Loucy (cell line): ENCODE results near the gene ALMS1.

Experiments
- H2AFZ ChIP-seq: fragments of 200-600 bp; sonication (generic); 2 replicates; pipeline ENCODE4 v1.6.0; 2016; ENCODE audit warnings: antibody characterized with exemption, mild to moderate bottlenecking, low read length, moderate library complexity
- H3F3A ChIP-seq: fragments of 200-600 bp; 2 replicates; pipeline ENCODE4 v1.6.0; 2016; ENCODE audit warnings: antibody characterized with exemption, low read depth, mild to moderate bottlenecking
- H3K27me3 ChIP-seq: fragments of 200-600 bp; sonication (generic); 2 replicates; pipeline ENCODE4 v1.6.1; 2014; ENCODE audit warnings: low read length, mild to moderate bottlenecking; ENCODE audit not compliant: insufficient read depth, poor library complexity, severe bottlenecking
- H3K36me3 ChIP-seq: fragments of 200-600 bp; sonication (generic); 2 replicates; pipeline ENCODE4 v1.6.1; 2016; ENCODE audit warnings: low read length; ENCODE audit not compliant: insufficient read depth
- H3K4me1 ChIP-seq: fragments of 200-600 bp; sonication (generic); 2 replicates; pipeline ENCODE4 v1.5.1; 2014; ENCODE audit warnings: low read length, mild to moderate bottlenecking; ENCODE audit not compliant: insufficient read depth, poor library complexity, severe bottlenecking
- H3K4me2 ChIP-seq: fragments of 200-600 bp; sonication (generic); 2 replicates; pipeline ENCODE4 v1.6.0; 2014; ENCODE audit warnings: antibody characterized with exemption, low read length, low read depth, mild to moderate bottlenecking; ENCODE audit not compliant: poor library complexity, severe bottlenecking
- H3K4me3 ChIP-seq: fragments of 200-600 bp; sonication (generic); 2 replicates; pipeline ENCODE4 v1.5.1; 2014; ENCODE audit warnings: low read length, mild to moderate bottlenecking, mixed read lengths; ENCODE audit not compliant: poor library complexity, severe bottlenecking
- H3K79me2 ChIP-seq: fragments of 200-600 bp; sonication (generic); 2 replicates; pipeline ENCODE4 v1.6.1; 2014; ENCODE audit warnings: low read length; ENCODE audit not compliant: insufficient read depth
- H3K9ac ChIP-seq: fragments of 200-600 bp; sonication (generic); 2 replicates; pipeline ENCODE4 v1.6.0; 2014; ENCODE audit warnings: mild to moderate bottlenecking, low read depth, low read length, moderate library complexity; ENCODE audit not compliant: poor library complexity, severe bottlenecking
- H3K9me2 ChIP-seq: fragments of 200-600 bp; sonication (generic); replicated peaks from 2 replicates; pipeline ENCODE4 v1.6.1; 2016; ENCODE audit warnings: low read depth, low read length, mixed read lengths
- H3K9me3 ChIP-seq: fragments of 200-600 bp; sonication (generic); 2 replicates; pipeline ENCODE4 v1.6.1; 2014; ENCODE audit warnings: mild to moderate bottlenecking, antibody characterized with exemption, low read length, low read depth; ENCODE audit not compliant: insufficient read depth
- H4K20me1 ChIP-seq: fragments of 200-600 bp; sonication (generic); 2 replicates; pipeline ENCODE4 v1.6.0; 2014; ENCODE audit warnings: antibody characterized with exemption, low read length, mild to moderate bottlenecking; ENCODE audit not compliant: insufficient read depth, poor library complexity, severe bottlenecking
- EZH2phosphoT487 ChIP-seq: fragments of 200-600 bp; IDR thresholded peaks from 2 replicates; pipeline ENCODE4 v1.6.1; 2018; ENCODE audit warnings: antibody characterized with exemption, mild to moderate bottlenecking, moderate library complexity, borderline replicate concordance
- TF ChIP-seq, protein P1 (sequence below): fragments of 200-600 bp; sonication (generic); conservative IDR thresholded peaks from 2 replicates; pipeline ENCODE4 v1.5.1; 2014; ENCODE audit warnings: mild to moderate bottlenecking, antibody characterized with exemption, low read length

The ALMS1 gene

DNA sequence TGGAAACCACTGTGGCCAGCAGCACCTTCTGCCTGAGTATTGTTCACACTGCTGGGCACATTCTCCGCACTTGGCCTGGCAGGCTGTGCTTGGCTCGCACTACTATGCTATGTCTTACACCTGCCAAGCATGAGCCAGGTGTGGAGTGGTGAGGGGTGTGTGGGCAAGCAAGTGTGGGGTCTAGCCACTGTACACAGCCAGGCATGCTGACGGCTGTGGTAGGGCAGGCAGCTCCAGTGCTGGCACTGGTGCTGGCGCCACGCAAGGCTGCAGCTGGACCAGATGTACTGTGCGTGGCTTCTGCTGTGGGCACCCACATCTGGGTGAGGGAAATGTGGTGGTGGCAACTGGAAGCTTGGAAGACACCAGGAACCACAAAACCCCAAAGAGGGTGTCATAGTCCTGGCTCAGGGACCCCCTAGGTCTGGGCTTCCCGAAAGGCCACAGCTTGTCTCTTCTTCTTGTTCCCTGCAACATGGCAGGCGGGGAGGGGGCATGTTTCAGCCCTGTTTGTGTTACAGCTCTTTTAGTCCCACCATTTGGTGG lies 101.5 kb downstream of the ALMS1 start:
- Histone ChIP-seq H3K36me3 (peaks cover 42% of the 10 kb centered on the region; the same call in 1 of the 2 replicates), H3K27me3 (no peaks in the 10 kb centered on the region), H3K9me2 (no peaks in the 10 kb centered on the region), H3K4me1 (peaks cover 6% of the 10 kb centered on the region), H3K9me3 (peaks cover 7% of the 10 kb centered on the region; the same call in 1 of the 2 replicates), H4K20me1 (no peaks in the 10 kb centered on the region), H3F3A (no peaks in the 10 kb centered on the region), H3K9ac (no peak overlapping the region), H3K79me2 (no peaks in the 10 kb centered on the region), H3K4me3 (no peak overlapping the region), H3K4me2 (no peak overlapping the region), H2AFZ (no peak overlapping the region)
- no peak for TF ChIP-seq EZH2phosphoT487
- TF ChIP-seq, protein P1, sequence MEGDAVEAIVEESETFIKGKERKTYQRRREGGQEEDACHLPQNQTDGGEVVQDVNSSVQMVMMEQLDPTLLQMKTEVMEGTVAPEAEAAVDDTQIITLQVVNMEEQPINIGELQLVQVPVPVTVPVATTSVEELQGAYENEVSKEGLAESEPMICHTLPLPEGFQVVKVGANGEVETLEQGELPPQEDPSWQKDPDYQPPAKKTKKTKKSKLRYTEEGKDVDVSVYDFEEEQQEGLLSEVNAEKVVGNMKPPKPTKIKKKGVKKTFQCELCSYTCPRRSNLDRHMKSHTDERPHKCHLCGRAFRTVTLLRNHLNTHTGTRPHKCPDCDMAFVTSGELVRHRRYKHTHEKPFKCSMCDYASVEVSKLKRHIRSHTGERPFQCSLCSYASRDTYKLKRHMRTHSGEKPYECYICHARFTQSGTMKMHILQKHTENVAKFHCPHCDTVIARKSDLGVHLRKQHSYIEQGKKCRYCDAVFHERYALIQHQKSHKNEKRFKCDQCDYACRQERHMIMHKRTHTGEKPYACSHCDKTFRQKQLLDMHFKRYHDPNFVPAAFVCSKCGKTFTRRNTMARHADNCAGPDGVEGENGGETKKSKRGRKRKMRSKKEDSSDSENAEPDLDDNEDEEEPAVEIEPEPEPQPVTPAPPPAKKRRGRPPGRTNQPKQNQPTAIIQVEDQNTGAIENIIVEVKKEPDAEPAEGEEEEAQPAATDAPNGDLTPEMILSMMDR: no peak

DNA sequence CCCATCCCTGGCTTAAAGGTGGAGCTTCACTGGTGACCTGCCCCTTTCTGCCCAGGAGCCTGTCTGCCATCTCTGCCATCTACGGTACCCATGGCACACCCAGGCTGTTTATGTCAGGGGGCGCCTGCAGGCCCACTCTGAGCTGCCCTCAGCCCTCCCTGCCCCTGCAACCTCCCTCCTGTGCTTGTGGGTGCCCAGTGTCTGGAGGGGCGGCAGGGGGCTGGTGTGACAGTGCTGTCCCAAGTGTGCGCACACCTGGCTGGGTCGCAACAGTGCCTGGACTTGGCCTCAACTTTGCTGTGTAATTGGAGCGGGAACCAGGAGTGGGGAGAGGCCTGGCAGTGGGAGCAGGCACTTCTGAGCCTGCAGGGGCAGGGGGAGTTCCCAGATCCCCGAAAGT lies 102.4 kb downstream of the ALMS1 start:
- Histone ChIP-seq H3K27me3 (no peaks in the 10 kb centered on the region), H4K20me1 (no peaks in the 10 kb centered on the region), H3F3A (no peaks in the 10 kb centered on the region), H3K4me3 (no peak overlapping the region), H3K4me2 (no peak overlapping the region), H2AFZ (no peak overlapping the region), H3K9ac (no peak overlapping the region), H3K36me3 (peaks cover 43% of the 10 kb centered on the region; the same call in 1 of the 2 replicates), H3K4me1 (peaks cover 6% of the 10 kb centered on the region), H3K9me2 (no peaks in the 10 kb centered on the region), H3K9me3 (peaks cover 7% of the 10 kb centered on the region; the same call in 1 of the 2 replicates), H3K79me2 (no peaks in the 10 kb centered on the region)
- no peak for TF ChIP-seq EZH2phosphoT487
- TF ChIP-seq, protein P1: no peak

DNA sequence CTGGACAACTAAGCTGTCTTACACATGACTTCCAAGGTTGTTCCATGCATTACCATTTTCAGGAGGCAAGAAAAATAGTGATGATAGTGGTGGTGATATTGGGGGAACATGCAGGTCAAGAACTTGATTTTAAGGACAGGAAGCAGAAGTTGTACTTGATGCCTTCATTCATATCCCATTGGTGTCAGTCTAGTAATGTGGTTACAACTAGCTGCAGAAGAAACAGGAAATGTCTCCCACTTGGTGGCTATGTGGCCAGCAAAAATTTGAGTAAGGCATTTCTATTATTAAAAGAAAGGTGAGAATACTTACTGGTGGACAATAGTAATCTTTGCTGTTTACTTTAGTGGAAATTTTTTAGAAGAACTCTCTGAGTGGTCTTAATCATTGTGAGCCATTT lies 103.4 kb downstream of the ALMS1 start:
- no peaks in the 10 kb centered on the region for H3K27me3 ChIP-seq
- H4K20me1 ChIP-seq: no peaks in the 10 kb centered on the region
- H3K9ac ChIP-seq: no peak overlapping the region
- H2AFZ ChIP-seq: no peak overlapping the region
- H3K9me2 ChIP-seq: no peaks in the 10 kb centered on the region
- H3F3A ChIP-seq: no peaks in the 10 kb centered on the region
- peaks cover 7% of the 10 kb centered on the region; the same call in 1 of the 2 replicates for H3K9me3 ChIP-seq
- H3K79me2 ChIP-seq: no peaks in the 10 kb centered on the region
- H3K4me3 ChIP-seq: no peak overlapping the region
- peaks cover 43% of the 10 kb centered on the region; the same call in 1 of the 2 replicates for H3K36me3 ChIP-seq
- H3K4me2 ChIP-seq: peak overlapping the region; percentile 17
- peaks cover 6% of the 10 kb centered on the region for H3K4me1 ChIP-seq
- TF ChIP-seq, protein P1: no peak
- no peak for TF ChIP-seq EZH2phosphoT487
